Neural crest cell (in vitro differentiated cells): ENCODE results near the gene SLC2A5. TPM values are rescaled to one million over a fixed set of nuclear protein-coding genes. Genes with fewer than 3 reads are reported as not detected.

Experiments
- DNase-seq: peaks from one replicate; pipeline ENCODE4 v3.0.0; 2021; ENCODE audit warnings: low read depth, mixed read lengths, low spot score
- H3K27ac Mint-ChIP-seq: one replicate; pipeline ENCODE4 v1.8.0; 2021; ENCODE audit warnings: mild to moderate bottlenecking, mixed read lengths; ENCODE audit not compliant: unreplicated experiment
- H3K27me3 Mint-ChIP-seq: 2 replicates; pipeline ENCODE4 v1.8.0; 2021; ENCODE audit warnings: low read depth, mild to moderate bottlenecking, mixed read lengths
- H3K36me3 Mint-ChIP-seq: 2 replicates; pipeline ENCODE4 v1.8.0; 2021; ENCODE audit warnings: low read depth, mild to moderate bottlenecking, mixed read lengths
- H3K4me1 Mint-ChIP-seq: 2 replicates; pipeline ENCODE4 v1.8.0; 2021; ENCODE audit warnings: mixed read lengths
- H3K4me3 Mint-ChIP-seq: one replicate; pipeline ENCODE4 v1.8.0; 2021; ENCODE audit warnings: mild to moderate bottlenecking, mixed read lengths
- H3K9me3 Mint-ChIP-seq: 2 replicates; pipeline ENCODE4 v1.8.0; 2021; ENCODE audit warnings: mixed read lengths
- CTCF ChIP-seq: fragments of 200-600 bp; sonication (generic); conservative IDR thresholded peaks from 2 replicates; pipeline ENCODE4 v1.5.0; 2021; ENCODE audit warnings: antibody characterized with exemption, mild to moderate bottlenecking
- total RNA-seq: library from RNA; stranded (reverse); gene quantifications from 2 replicates; pipeline ENCODE4 v1.2.1, GENCODE V29; 2021

The SLC2A5 gene
- total RNA-seq, 1 donor from 2014 or later, result not detected

- Mint-ChIP-seq H3K36me3 (no peaks in the 10 kb centered on the region), H3K4me3 (no peak overlapping the region), H3K4me1 (no peaks in the 10 kb centered on the region), H3K27ac (no peak overlapping the region), H3K27me3 (no peaks in the 10 kb centered on the region), H3K9me3 (no peaks in the 10 kb centered on the region)
- no peak for DNase-seq
- TF ChIP-seq CTCF, result no peak
Observed at GRCh38 chr1:9075022-9075421, 5.6 kb upstream of the SLC2A5 start.

GRCh38 chr1:9073143-9073542 is 3.7 kb upstream of the SLC2A5 start:
- no peak for TF ChIP-seq CTCF
- Mint-ChIP-seq H3K36me3 (no peaks in the 10 kb centered on the region), H3K4me3 (no peak overlapping the region), H3K27me3 (no peaks in the 10 kb centered on the region), H3K27ac (peak overlapping the region; percentile 50), H3K4me1 (peaks cover 10% of the 10 kb centered on the region), H3K9me3 (no peaks in the 10 kb centered on the region)
- DNase-seq, result no peak

- no peak overlapping the region for H3K4me3 Mint-ChIP-seq
- H3K27me3 Mint-ChIP-seq, result no peaks in the 10 kb centered on the region
- H3K4me1 Mint-ChIP-seq, result peaks cover 10% of the 10 kb centered on the region
- DNase-seq, result no peak
- H3K9me3 Mint-ChIP-seq, result no peaks in the 10 kb centered on the region
- no peaks in the 10 kb centered on the region for H3K36me3 Mint-ChIP-seq
- no peak overlapping the region for H3K27ac Mint-ChIP-seq
- TF ChIP-seq CTCF, result no peak
Observed at GRCh38 chr1:9071554-9072235, 2.3 kb upstream of the SLC2A5 start.

GRCh38 chr1:9070486-9070885 is 1.1 kb upstream of the SLC2A5 start:
- DNase-seq, result no peak
- H3K27me3 Mint-ChIP-seq, result no peaks in the 10 kb centered on the region
- peak overlapping the region; percentile 27 for H3K27ac Mint-ChIP-seq
- no peak overlapping the region for H3K4me3 Mint-ChIP-seq
- H3K9me3 Mint-ChIP-seq, result no peaks in the 10 kb centered on the region
- H3K36me3 Mint-ChIP-seq, result no peaks in the 10 kb centered on the region
- TF ChIP-seq CTCF, result no peak
- peaks cover 10% of the 10 kb centered on the region for H3K4me1 Mint-ChIP-seq

GRCh38 chr1:9068981-9069325 is 482 bp downstream of the SLC2A5 start:
- Mint-ChIP-seq H3K27me3 (no peaks in the 10 kb centered on the region), H3K36me3 (no peaks in the 10 kb centered on the region), H3K27ac (peak overlapping the region; percentile 59), H3K4me1 (peaks cover 21% of the 10 kb centered on the region), H3K4me3 (no peak overlapping the region), H3K9me3 (no peaks in the 10 kb centered on the region)
- no peak for TF ChIP-seq CTCF
- no peak for DNase-seq
